GM18505 (cell line): ENCODE results near the gene COL6A2.

Experiments used
- ATAC-seq: cut with Tn5 transposase; IDR thresholded peaks from one replicate; pipeline ENCODE4 v1.9.1; 2021; ENCODE audit not compliant: unreplicated experiment
- POLR2A ChIP-seq: IDR thresholded peaks from 4 replicates; pipeline ENCODE4 v1.6.1; 2011; ENCODE audit warnings: borderline replicate concordance; ENCODE audit not compliant: insufficient read depth, insufficient read length; ENCODE audit errors: extremely low read depth

Gene COL6A2

GRCh38 chr21:46088189-46088588 lies 9.7 kb upstream of the COL6A2 start:
- TF ChIP-seq POLR2A: no peak
- ATAC-seq: no peak

- ATAC-seq: no peak
- TF ChIP-seq POLR2A: no peak
These were observed 8.6 kb upstream of the COL6A2 start for GRCh38 chr21:46089285-46089684.

GRCh38 chr21:46091118-46091517 lies 6.8 kb upstream of the COL6A2 start:
- ATAC-seq: no peak
- TF ChIP-seq POLR2A: no peak

- TF ChIP-seq POLR2A: no peak
- ATAC-seq: no peak
These were observed 6.3 kb upstream of the COL6A2 start for GRCh38 chr21:46091631-46092025.

GRCh38 chr21:46092026-46092764 lies 5.7 kb upstream of the COL6A2 start:
- ATAC-seq: no peak
- no peak for TF ChIP-seq POLR2A

- ATAC-seq: no peak
- TF ChIP-seq POLR2A: no peak
These were observed 4.9 kb upstream of the COL6A2 start for GRCh38 chr21:46092811-46093667.

- no peak for ATAC-seq
- TF ChIP-seq POLR2A: no peak
These were observed 4.1 kb upstream of the COL6A2 start for GRCh38 chr21:46093668-46094400.

GRCh38 chr21:46094401-46095082 lies 3.4 kb upstream of the COL6A2 start:
- no peak for ATAC-seq
- no peak for TF ChIP-seq POLR2A

- no peak for TF ChIP-seq POLR2A
- no peak for ATAC-seq
These were observed 2.7 kb upstream of the COL6A2 start for GRCh38 chr21:46095083-46095719.

- ATAC-seq: no peak
- TF ChIP-seq POLR2A: no peak
These were observed 1.9 kb upstream of the COL6A2 start for GRCh38 chr21:46095814-46096595.

GRCh38 chr21:46096596-46097335 lies 1.1 kb upstream of the COL6A2 start:
- no peak for ATAC-seq
- TF ChIP-seq POLR2A: no peak
